GM21381 (cell line): ENCODE results near the gene JPT2.
"Not testable (repeated sequence)": the region's sequence is repeated elsewhere in the genome, so short reads cannot be mapped to it uniquely, and the experiment has no call there.

Experiments used
- ATAC-seq: cut with Tn5 transposase; IDR thresholded peaks from one replicate; pipeline ENCODE4 v1.9.1; 2021; ENCODE audit warnings: mild to moderate bottlenecking, moderate library complexity; ENCODE audit not compliant: unreplicated experiment

JPT2 gene

GRCh38 chr16:1705688-1706385, 27.8 kb downstream of the JPT2 start, which contains the start of gene MAPK8IP3:
TSS of gene MAPK8IP3 (plus strand) at chr16:1706195. CDS start at chr16:1706340, 145 bp downstream.
- peak; percentile 86 for ATAC-seq

DNA sequence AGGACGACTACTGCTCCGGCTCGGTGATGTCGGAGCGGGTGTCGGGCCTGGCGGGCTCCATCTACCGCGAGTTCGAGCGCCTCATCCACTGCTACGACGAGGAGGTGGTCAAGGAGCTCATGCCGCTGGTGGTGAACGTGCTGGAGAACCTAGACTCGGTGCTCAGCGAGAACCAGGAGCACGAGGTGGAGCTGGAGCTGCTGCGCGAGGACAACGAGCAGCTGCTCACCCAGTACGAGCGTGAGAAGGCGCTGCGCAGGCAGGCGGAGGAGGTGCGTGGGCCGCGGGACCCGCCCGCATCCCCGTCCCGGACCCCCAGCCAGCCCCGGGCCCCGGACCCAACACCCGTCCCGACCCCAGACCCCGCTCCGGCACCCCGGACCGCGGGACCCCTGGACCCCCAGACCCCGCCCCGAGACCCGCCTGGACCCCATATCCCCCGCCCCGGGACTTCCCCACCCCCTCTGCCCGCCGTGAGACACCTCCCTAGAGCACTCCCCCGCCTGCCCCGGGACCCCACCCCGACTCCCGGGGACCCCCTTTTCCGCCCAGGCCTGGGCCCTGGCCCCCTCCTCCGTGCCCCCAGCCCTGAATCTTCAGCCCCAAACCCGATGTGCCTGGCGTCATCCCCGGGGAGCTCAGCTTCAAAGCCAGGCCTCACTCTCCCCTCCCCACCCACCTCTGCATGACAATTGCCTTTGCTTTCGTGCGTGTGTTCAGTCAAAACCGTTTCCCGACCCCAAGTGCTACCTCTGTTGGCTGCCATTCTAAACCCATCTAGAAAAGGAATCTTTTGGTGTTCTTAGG, 28.5 kb downstream of the JPT2 start:
- ATAC-seq, result no peak

GRCh38 chr16:1707193-1707790, 29.2 kb downstream of the JPT2 start:
- ATAC-seq, result no peak

GRCh38 chr16:1708083-1708767, 30.1 kb downstream of the JPT2 start:
- no peak for ATAC-seq

- ATAC-seq, result no peak
These were observed 30.7 kb downstream of the JPT2 start for GRCh38 chr16:1708768-1709180.

GRCh38 chr16:1709356-1709755, 31.3 kb downstream of the JPT2 start:
- no peak for ATAC-seq

DNA sequence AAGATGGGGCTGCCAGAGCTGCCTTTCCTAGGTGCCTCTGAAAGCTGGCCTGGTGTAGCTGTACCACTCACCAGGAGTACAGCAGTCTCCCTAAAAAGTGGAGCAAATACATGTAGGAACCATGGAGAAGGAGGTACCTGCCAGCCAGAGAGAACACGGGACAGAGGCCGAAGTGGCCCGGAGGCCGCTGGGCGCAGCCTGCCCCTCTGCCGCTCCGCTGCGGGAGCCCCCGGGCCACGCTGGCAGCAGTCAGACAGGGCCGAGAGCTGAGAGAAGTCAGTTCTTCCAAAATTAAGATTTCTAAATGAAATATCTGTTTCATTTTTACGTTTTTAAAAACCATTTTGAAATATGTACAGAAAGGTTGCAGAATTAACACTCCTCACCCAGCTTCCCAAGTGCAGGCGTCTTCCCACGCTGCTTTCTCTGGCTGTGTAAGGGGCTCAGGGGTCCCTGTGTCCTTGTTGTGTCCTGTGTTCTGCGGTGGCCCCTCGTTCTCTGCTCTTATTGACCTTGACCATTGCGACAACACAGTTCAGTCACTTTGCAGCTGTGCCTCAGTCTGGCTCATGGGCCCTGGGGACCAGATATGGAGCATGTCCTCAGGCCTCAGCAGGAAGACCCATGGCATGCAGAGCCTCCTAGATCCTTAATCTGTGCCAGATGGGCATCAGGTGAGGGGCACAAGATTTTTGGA, 32.9 kb downstream of the JPT2 start:
- ATAC-seq, result no peak

- no peak for ATAC-seq
These were observed 34.7 kb downstream of the JPT2 start for GRCh38 chr16:1712791-1713261.

DNA sequence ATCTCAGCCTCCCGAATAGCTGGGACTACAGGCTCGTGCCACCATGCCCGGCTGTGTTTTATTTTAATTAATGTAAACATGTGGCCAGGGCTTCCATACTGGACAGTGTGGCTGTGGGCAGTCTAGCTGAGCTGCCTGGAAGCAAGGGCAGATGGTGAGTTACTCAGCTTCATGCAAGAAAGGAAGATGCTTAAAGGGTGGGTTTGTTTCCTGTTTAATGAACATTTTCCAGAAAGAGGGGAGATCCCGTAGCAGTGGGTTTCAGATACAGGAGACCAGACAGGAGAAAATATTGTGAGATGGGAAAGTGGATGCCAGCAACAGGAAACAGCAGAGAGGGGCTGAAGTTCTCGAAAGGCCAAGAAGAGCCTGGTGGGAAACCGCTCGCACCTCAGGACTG, 35.3 kb downstream of the JPT2 start:
- no peak for ATAC-seq

GRCh38 chr16:1713933-1714332, 35.9 kb downstream of the JPT2 start:
- ATAC-seq, result peak; percentile 70

- ATAC-seq, result no peak
These were observed 37.1 kb downstream of the JPT2 start for GRCh38 chr16:1715220-1715619.

DNA sequence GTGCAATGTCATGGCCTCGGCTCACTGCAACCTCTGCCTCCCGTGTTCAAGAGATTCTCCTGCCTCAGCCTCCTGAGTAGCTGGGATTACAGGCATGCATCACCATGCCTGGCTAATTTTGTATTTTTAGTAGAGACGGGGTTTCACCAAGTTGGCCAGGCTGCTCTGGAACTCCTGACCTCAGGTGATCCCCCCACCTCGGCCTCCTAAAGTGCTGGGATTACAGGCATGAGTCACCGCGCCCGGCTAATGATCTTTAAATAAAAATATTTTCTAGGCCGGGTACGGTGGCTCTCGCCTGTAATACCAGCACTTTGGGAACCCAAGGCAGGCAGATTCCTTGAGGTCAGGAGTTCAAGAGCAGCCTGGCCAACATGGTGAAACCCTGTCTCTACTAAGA, 40.2 kb downstream of the JPT2 start:
- not testable (repeated sequence) for ATAC-seq

DNA sequence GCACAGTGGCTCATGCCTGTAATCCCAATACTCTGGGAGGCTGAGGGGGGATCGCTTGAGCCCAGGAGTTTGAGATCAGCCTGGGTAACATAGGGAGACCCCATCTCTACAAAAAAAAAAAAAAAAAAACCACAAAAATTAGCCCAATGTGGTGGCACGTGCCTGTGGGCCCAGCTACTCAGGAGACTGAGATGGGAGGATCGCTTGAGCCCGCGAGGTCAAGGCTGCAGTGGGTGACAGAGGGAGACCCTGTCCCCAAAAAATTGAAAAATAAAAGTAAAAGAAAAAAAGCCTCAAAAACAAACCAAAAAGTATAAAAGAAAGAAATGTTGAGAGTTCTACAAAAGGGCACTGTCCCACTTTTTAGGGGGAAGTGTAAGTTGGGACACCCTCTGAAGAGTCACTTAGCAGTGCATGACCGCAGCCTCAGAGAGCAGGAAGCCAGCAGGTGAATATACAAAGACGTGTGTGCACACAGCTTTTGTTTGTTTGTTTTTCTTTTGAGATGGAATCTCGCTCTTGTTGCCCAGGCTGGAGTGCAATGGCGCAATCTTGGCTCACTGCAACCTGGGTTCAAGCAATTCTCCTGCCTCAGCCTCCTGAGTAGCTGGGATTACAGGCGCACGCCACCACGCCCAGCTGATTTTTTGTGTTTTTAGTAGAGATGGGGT, 41.6 kb downstream of the JPT2 start:
- not testable (repeated sequence) for ATAC-seq

DNA sequence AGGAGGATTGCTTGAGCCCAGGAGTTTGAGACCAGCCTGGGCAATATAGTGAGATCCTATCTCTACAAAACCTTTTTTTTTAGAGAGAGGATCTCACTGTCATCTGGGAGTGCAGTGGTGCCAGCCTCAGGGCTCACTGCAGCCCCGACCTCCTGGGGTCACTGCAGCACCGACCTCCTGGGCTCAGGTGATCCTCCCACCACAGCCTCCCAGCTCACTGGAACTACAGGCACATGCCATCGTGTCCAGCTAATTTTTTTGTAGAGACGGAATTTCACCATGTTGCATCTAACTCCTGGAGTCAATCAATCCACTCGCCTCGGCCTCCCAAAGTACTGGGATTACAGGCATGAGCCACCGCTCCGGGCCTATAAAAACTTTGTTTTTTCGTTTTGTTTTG, 43.3 kb downstream of the JPT2 start:
- ATAC-seq, result no peak

DNA sequence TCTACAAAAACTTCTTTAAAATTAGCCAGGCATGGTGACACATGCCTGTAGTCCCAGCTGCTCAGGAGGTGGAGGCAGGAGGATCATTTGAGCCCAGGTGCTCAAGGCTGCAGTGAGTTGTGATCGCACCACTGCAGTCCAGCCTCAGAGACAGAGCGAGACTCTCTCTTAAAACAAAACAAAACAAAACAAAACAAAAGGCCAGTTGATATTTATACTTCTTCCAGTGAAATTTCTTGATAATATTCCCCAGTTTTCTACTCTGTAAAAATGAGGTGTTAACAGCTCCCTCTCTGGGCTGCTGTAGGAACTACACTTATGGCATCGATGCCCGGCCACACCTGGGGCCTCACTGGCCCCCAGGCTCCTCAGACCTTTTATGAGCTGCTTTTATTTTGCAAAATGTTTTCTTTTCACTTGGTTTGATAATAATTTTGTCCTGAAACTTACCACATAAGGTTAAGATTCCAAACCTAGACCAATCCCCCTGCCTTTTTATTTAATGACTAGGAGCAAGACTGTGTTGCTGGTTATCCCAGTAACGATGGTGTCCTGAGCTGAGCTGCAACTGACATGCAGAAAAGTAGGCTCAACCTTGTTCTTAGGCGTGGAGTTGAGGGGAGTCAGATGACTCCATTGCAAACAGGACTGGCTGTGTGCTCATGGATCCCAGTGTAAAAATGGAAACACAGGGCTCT, 45.5 kb downstream of the JPT2 start:
- no peak for ATAC-seq

DNA sequence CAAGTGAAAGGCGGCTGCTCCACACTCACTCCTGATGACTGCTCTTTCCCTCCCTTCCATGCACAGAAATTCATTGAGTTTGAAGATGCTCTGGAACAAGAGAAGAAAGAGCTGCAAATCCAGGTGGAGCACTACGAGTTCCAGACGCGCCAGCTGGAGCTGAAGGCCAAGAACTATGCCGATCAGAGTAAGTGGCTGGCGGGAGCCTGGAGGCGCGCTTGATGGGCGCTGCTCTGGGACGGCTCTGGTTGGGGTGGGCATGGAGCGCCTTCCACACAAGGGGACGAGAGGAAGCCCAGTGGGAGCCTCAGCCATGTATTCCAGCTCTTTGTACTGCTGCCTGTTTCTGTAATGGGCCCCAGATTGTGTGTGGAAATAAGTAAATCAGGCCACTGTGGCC, 46.4 kb downstream of the JPT2 start:
- no peak for ATAC-seq

- no peak for ATAC-seq
These were observed 48.8 kb downstream of the JPT2 start for GRCh38 chr16:1726661-1727502.
